Spinal cord (tissue), 10 donors: ENCODE data around the gene GFRAL. TPM values are rescaled to one million over a fixed set of nuclear protein-coding genes. Genes with fewer than 3 reads are reported as not detected.
"Not testable (repeated sequence)": the region's sequence is repeated elsewhere in the genome, so short reads cannot be mapped to it uniquely, and the experiment has no call there.

Experiments used
- DNase-seq, 6 donors: peaks; one replicate each; pipeline versions ENCODE4 v3.0.0 to v3.0.0-alpha.2; 2013 to 2015; ENCODE audit warnings: low spot score in 6 of 6, low read depth in 4 of 6
- H3K27ac ChIP-seq: one replicate; pipeline ENCODE4 v1.5.1; 2013; ENCODE audit warnings: low read depth, low read length, control low read depth
- H3K27me3 ChIP-seq: one replicate; pipeline ENCODE4 v1.6.1; 2013; ENCODE audit warnings: low read length; ENCODE audit not compliant: control insufficient read depth, insufficient read depth
- H3K36me3 ChIP-seq: one replicate; pipeline ENCODE4 v1.6.1; 2013; ENCODE audit warnings: low read length; ENCODE audit not compliant: control insufficient read depth, insufficient read depth
- H3K4me1 ChIP-seq: one replicate; pipeline ENCODE4 v1.6.1; 2013; ENCODE audit warnings: low read length; ENCODE audit not compliant: control insufficient read depth, insufficient read depth
- H3K4me3 ChIP-seq: one replicate; pipeline ENCODE4 v1.5.1; 2013; ENCODE audit warnings: low read depth, low read length, control low read depth
- H3K9me3 ChIP-seq: one replicate; pipeline ENCODE4 v1.6.1; 2013; ENCODE audit warnings: low read length; ENCODE audit not compliant: control insufficient read depth, insufficient read depth
- WGBS: methylation state at CpG from one replicate; pipeline ENCODE4 v1.1.5; 2013; ENCODE audit warnings: missing lambda C conversion rate; ENCODE audit not compliant: insufficient coverage; 5-methylcytosine and 5-hydroxymethylcytosine counted together
- long read RNA-seq, 4 donors: transcript quantifications; one replicate each; lab custom pipeline, GENCODE V29; 2026
- polyA plus RNA-seq, 2 donors: library from polyadenylated mRNA; unstranded; fragments of 120-200 nt; gene quantifications; one replicate each; pipeline ENCODE4 v1.2.1, GENCODE V29; 2013; ENCODE audit not compliant: insufficient read length in 2 of 2
- total RNA-seq, 2 donors: library from RNA; depleted of rRNA in 1 of 2; stranded (reverse); fragments of 120-200 nt in 1 of 2; fragments of >200 nt in 1 of 2; gene quantifications; one replicate each; pipeline versions ENCODE4 v1.2.3 to v1.2.4, GENCODE V29; 2013 to 2014
- donor health status: healthy.

GFRAL gene
- total RNA-seq (not detected), polyA plus RNA-seq (not detected)
- long read RNA-seq, donor 1 = 0 reads
- long read RNA-seq, donor 2 = 0 reads
- long read RNA-seq, donor 3 = 0 reads
- long read RNA-seq, donor 4 = 0 reads

- H3K27ac ChIP-seq = no peak within 1 kb of the TSS
- H3K9me3 ChIP-seq = no peaks in the 10 kb centered on the region
- H3K4me3 ChIP-seq = no peak within 1 kb of the TSS
- no peaks in the 10 kb centered on the region for H3K4me1 ChIP-seq
- 100% methylated on average over 1 of the region's 5 CpGs for WGBS
- no peaks in the 10 kb centered on the region for H3K27me3 ChIP-seq
- peak in 1 of 6 donors; percentile 68 for DNase-seq
- no peaks in the 10 kb centered on the region for H3K36me3 ChIP-seq
Observed at GRCh38 chr6:55327169-55327568, at the start of gene GFRAL. GFRAL (plus strand) TSS chr6:55327469; CDS start chr6:55327555, 86 bp downstream.

GRCh38 chr6:55277646-55278045 lies 49.6 kb upstream of the GFRAL start:
- Histone ChIP-seq H3K27ac (no peak overlapping the region), H3K9me3 (no peaks in the 10 kb centered on the region), H3K36me3 (no peaks in the 10 kb centered on the region), H3K27me3 (no peaks in the 10 kb centered on the region), H3K4me1 (peaks cover 4% of the 10 kb centered on the region), H3K4me3 (no peak overlapping the region)
- 92% methylated on average over 2 of the region's 5 CpGs for WGBS
- DNase-seq = peak in 1 of 6 donors; percentile 41

- H3K27me3 ChIP-seq = no peaks in the 10 kb centered on the region
- DNase-seq = no peak
- H3K27ac ChIP-seq = no peak overlapping the region
- H3K9me3 ChIP-seq = no peaks in the 10 kb centered on the region
- H3K4me1 ChIP-seq = peaks cover 4% of the 10 kb centered on the region
- H3K36me3 ChIP-seq = no peaks in the 10 kb centered on the region
- H3K4me3 ChIP-seq = no peak overlapping the region
- WGBS = no CpG with 5 or more reads among the region's 4 CpGs
Observed at GRCh38 chr6:55281215-55281614, 46.1 kb upstream of the GFRAL start.

GRCh38 chr6:55282115-55282514 lies 45.2 kb upstream of the GFRAL start:
- Histone ChIP-seq H3K36me3 (no peaks in the 10 kb centered on the region), H3K4me1 (peaks cover 3% of the 10 kb centered on the region), H3K27me3 (no peaks in the 10 kb centered on the region), H3K9me3 (no peaks in the 10 kb centered on the region), H3K27ac (no peak overlapping the region), H3K4me3 (no peak overlapping the region)
- WGBS = no CpG with 5 or more reads among the region's 6 CpGs
- no peak for DNase-seq

GRCh38 chr6:55286824-55287223 lies 40.4 kb upstream of the GFRAL start:
- Histone ChIP-seq H3K4me3 (no peak overlapping the region), H3K27me3 (no peaks in the 10 kb centered on the region), H3K4me1 (no peaks in the 10 kb centered on the region), H3K36me3 (no peaks in the 10 kb centered on the region), H3K9me3 (no peaks in the 10 kb centered on the region), H3K27ac (no peak overlapping the region)
- DNase-seq = no peak
- 100% methylated on average over 1 of the region's 2 CpGs for WGBS

- DNase-seq = no peak
- H3K4me1 ChIP-seq = no peaks in the 10 kb centered on the region
- H3K27ac ChIP-seq = no peak overlapping the region
- H3K4me3 ChIP-seq = no peak overlapping the region
- H3K27me3 ChIP-seq = no peaks in the 10 kb centered on the region
- no peaks in the 10 kb centered on the region for H3K36me3 ChIP-seq
- no peaks in the 10 kb centered on the region for H3K9me3 ChIP-seq
- WGBS = no CpG with 5 or more reads among the region's 2 CpGs
Observed at GRCh38 chr6:55290736-55291135, 36.5 kb upstream of the GFRAL start.

GRCh38 chr6:55293116-55293515 lies 34.2 kb upstream of the GFRAL start:
- Histone ChIP-seq H3K9me3 (peaks cover 4% of the 10 kb centered on the region), H3K27ac (no peak overlapping the region), H3K4me3 (no peak overlapping the region), H3K36me3 (no peaks in the 10 kb centered on the region), H3K4me1 (no peaks in the 10 kb centered on the region), H3K27me3 (no peaks in the 10 kb centered on the region)
- DNase-seq = no peak
- 67% methylated on average over 1 of the region's 2 CpGs for WGBS

- H3K4me3 ChIP-seq, DNase-seq, H3K27me3 ChIP-seq, H3K27ac ChIP-seq, H3K4me1 ChIP-seq, H3K9me3 ChIP-seq, H3K36me3 ChIP-seq: not testable (repeated sequence)
- no CpG with 5 or more reads among the region's 3 CpGs for WGBS
Observed at GRCh38 chr6:55297214-55297613, 30.1 kb upstream of the GFRAL start.

- Histone ChIP-seq H3K4me1 (no peaks in the 10 kb centered on the region), H3K27me3 (no peaks in the 10 kb centered on the region), H3K4me3 (no peak overlapping the region), H3K36me3 (no peaks in the 10 kb centered on the region), H3K9me3 (peaks cover 4% of the 10 kb centered on the region), H3K27ac (no peak overlapping the region)
- DNase-seq = peak in 1 of 6 donors; percentile 55
- 100% methylated on average over 3 of the region's 5 CpGs for WGBS
Observed at GRCh38 chr6:55299286-55299985, 27.8 kb upstream of the GFRAL start.

- Histone ChIP-seq H3K27ac (no peak overlapping the region), H3K27me3 (no peaks in the 10 kb centered on the region), H3K36me3 (no peaks in the 10 kb centered on the region), H3K9me3 (no peaks in the 10 kb centered on the region), H3K4me3 (no peak overlapping the region), H3K4me1 (no peaks in the 10 kb centered on the region)
- no peak for DNase-seq
- WGBS = no CpG with 5 or more reads among the region's 1 CpG
Observed at GRCh38 chr6:55304747-55305146, 22.5 kb upstream of the GFRAL start.
